LHCN-M2 (cell line): Measurements from ENCODE around the gene SYNJ2. TPM values are rescaled to one million over a fixed set of nuclear protein-coding genes. Genes with fewer than 3 reads are reported as not detected.

Experiments used
- DNase-seq: peaks from one replicate; pipeline ENCODE4 v3.0.0-alpha.2; 2012; ENCODE audit warnings: low read depth
- total RNA-seq: library from RNA; depleted of rRNA; stranded (reverse); fragments of >200 nt; gene quantifications from 2 replicates; pipeline ENCODE4 v1.2.3, GENCODE V29; 2014

The SYNJ2 gene
- total RNA-seq, 1 experiment from 2014 or later, result 11.7 TPM

GRCh38 chr6:158076548-158076947, 94.9 kb downstream of the SYNJ2 start:
- no peak for DNase-seq

- DNase-seq, result no peak
These were observed 96.0 kb downstream of the SYNJ2 start for GRCh38 chr6:158077676-158078075.

- DNase-seq, result no peak
These were observed 96.7 kb downstream of the SYNJ2 start for GRCh38 chr6:158078320-158078719.

GRCh38 chr6:158080849-158081656, 99.4 kb downstream of the SYNJ2 start:
- no peak for DNase-seq

- DNase-seq, result no peak
These were observed 99.9 kb downstream of the SYNJ2 start for GRCh38 chr6:158081657-158081935.

GRCh38 chr6:158083455-158084325, 102.0 kb downstream of the SYNJ2 start:
- no peak for DNase-seq

- no peak for DNase-seq
These were observed 103.8 kb downstream of the SYNJ2 start for GRCh38 chr6:158085261-158086053.

GRCh38 chr6:158086054-158086503, 104.4 kb downstream of the SYNJ2 start:
- no peak for DNase-seq

GRCh38 chr6:158086504-158087223, 105.0 kb downstream of the SYNJ2 start:
- peak; percentile 63 for DNase-seq

- no peak for DNase-seq
These were observed 105.7 kb downstream of the SYNJ2 start for GRCh38 chr6:158087224-158087867.

- DNase-seq, result no peak
These were observed 111.1 kb downstream of the SYNJ2 start for GRCh38 chr6:158092806-158093205.

GRCh38 chr6:158095031-158095430, 113.4 kb downstream of the SYNJ2 start:
- DNase-seq, result no peak

- no peak for DNase-seq
These were observed 114.0 kb downstream of the SYNJ2 start for GRCh38 chr6:158095671-158096070.

GRCh38 chr6:158103228-158103627, 121.6 kb downstream of the SYNJ2 start:
- no peak for DNase-seq

- DNase-seq, result no peak
These were observed 123.0 kb downstream of the SYNJ2 start for GRCh38 chr6:158104696-158105095.

GRCh38 chr6:158109748-158110147, 128.1 kb downstream of the SYNJ2 start:
- DNase-seq, result no peak

- no peak for DNase-seq
These were observed 129.3 kb downstream of the SYNJ2 start for GRCh38 chr6:158110986-158111385.

GRCh38 chr6:158111987-158112386, 130.3 kb downstream of the SYNJ2 start:
- no peak for DNase-seq

- DNase-seq, result no peak
These were observed 132.1 kb downstream of the SYNJ2 start for GRCh38 chr6:158113802-158114201.

- DNase-seq, result no peak
These were observed 133.4 kb downstream of the SYNJ2 start for GRCh38 chr6:158115102-158115501.

GRCh38 chr6:158115508-158115907, 133.8 kb downstream of the SYNJ2 start:
- DNase-seq, result no peak
